HG02970 (cell line): ENCODE results near the gene PXMP4.
A peak's percentile ranks its signal among the peaks of the same experiment; 100 is the strongest.

Experiments used
- ATAC-seq: cut with Tn5 transposase; IDR thresholded peaks from one replicate; pipeline ENCODE4 v1.9.1; 2021; ENCODE audit warnings: mild to moderate bottlenecking, moderate library complexity, moderate number of reproducible peaks; ENCODE audit not compliant: unreplicated experiment, low FRiP score

Gene PXMP4

DNA sequence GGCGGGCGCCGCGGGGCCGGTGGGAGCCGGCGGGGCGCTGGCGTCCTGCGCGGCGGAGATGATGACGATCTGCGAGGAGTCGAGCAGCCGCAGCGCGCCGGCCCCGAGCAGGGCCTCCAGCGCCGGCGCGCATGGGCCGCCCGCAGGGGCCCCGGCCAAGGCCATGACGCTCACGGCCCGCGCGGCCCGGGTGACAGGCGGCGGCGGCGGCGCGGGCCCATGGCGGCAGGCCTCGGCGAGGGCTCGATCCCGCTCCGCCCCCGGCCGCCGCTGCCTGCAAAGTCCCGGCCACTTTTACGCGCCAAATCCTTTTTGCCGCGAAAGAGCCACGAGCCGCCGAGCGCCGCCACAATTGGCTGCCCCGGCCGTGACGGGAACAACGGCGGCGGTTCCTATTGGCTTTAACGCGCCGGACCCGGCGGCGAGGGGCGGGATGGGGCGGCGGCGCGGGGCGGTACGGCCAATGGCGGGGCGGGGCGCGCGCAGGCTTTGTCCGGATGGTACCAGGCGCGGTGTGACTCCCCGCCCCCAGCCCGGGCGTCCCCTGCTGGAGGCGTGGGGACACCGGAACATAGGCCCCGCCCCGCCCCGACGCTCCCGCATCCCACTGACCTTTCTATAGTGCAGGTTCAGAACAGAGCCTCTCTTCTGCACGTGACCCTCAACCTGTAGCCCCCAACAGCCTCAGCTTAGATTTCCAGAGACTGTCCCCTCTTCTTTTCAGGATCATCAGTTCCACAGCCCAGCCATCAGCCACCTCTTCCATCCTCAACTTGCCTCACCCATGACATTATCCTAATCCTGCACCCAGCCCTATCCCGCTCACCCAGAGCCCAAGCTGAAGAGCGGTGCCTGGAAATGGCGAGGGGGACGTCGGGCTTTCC, 33.8 kb downstream of the PXMP4 start, which contains the start of gene E2F1:
Gene E2F1, minus strand, starts transcription at position 286 of the 884 bp plus-strand sequence. Its CDS starts 121 bp downstream, at position 165.
- peak; percentile 73 for ATAC-seq

DNA sequence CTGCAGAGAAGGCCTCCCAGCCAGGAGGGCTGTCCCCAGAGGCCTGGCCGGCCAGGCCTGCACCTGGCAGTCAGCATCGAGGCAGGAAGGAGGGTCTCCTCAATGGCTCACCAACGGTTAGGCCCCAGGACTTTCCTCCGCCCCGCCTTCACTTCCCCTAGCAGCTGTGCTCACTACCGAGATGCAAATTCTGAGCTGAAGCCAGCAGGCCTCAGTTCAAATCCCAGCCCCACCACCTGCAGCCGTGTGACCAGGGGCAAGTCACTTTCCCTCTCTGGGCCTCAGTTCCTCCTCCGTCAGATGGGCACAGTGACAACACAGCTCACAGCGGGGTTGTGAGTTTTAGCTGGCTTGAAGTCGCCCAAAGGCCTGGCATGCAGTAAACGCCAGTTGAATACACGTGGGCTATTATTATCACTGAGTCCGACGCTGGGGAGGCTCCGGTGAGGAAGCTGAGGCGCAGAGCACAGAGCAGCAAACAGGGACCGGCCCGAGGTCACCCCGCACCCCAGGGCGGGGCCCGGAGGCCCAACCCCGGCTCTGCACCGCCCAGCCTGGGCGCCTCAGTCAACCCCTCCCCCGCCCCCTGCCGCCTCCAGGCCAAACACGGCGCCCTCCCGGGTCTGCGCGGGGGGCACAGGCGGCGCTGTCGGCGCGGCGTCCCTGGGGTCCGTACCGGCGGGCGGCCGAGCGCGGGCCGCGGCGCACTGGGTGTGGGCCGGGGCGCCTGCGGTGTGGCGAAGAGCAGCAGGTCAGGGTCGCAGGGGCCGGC, 34.6 kb downstream of the PXMP4 start:
- peak; percentile 34 for ATAC-seq

DNA sequence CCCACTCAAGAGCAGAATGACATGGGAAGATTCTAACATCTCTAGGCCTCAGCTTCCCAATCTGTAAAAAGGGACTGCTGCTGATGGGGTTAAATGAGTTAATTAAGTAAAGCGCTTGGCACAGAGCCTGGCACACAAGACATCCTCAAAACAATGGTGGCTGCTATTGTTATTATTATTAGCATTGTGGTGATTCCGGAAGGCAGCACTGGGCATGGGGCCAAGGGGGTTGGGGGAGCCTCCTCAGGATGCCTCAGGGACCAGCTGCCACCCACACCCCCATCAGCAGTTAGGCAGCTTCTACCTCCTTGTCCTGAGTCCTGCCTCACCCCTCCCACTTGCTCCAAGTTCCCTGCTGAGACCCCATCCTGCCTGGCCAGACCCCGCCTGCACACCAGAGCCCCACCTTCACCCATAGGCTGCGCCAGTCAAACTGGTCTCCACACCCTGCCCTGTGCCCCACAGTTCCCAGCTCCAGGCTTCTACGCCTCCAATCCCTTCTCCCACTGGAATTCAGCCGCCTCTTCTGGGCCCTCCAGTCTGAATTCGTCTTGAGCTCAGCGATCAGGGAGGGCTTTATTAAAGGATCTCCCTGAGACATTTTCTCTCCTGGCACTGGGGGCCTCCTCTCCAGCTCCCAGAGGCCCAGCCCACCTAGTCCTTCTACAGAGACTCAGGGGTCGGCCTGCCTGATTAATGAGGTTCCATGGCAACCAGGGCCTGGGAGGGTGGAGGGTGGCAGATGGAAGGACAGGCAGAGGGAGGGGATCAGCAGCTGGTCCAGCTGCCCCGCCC, 35.4 kb downstream of the PXMP4 start:
- ATAC-seq = no peak

DNA sequence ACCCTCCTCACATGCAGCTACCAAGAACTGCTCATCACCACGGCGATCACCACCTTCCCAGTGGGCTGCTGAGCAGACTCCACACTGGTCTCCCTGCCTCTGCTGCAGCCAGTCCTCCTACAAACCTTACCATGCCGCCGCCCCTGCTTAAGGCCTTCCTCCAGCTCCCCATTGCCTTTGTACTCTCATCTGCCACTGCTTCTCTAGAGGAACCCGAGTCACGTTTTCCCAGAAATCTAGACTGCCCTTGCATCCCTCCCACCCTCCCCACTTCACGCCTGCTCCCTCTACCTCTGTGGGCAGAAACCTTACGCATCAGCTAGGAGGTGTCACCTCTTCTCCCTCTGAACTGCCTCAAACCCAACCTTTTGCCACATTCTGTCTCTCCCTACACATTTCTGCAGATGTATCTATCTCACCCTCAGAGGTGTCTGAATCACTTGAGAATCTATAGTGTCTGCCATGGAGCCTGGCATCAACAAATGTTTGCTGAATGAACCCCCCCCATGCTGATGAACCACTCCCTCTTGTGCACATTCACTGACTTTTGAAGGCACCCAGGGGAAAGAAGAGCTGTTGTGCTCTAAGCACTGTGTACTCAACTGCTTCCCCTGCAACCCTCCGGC, 38.3 kb downstream of the PXMP4 start:
- no peak for ATAC-seq

DNA sequence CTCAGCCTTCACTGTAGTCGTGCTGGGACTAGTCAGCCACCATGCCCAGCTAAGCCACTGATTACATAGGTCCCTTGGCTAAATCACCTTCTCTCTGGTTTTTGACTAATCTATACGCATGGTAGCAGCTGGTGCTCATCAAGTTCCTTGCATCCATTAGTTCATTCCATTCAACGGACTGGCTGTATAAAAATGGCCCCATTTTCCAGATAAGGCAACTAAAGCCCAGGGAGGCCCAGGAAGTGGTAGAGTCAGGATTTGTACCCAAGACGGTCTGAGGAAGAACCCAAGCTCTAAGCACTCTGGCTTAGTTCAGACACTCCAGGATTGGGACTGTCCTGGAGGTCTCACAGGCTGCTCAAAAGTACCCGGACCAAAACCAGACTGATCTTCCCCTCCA, 38.8 kb downstream of the PXMP4 start:
- no peak for ATAC-seq

DNA sequence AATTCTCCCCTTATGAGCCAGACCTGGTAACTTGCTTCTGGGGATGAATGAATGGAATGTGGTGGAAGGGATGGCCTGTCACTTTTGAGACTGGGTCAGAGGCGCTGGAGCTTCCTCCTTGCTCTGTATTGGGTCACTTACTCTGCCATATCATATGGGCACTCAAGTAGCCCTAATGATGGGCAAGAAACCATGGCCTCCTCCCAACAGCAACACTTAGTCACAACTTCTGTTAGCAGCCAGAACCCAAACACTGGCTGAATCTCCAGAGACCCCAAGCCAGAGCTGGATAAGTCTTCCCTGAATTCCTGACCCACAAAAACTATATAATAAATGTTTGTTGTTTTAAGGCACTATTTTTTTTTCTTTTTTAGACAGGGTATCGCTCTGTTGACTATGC, 39.4 kb downstream of the PXMP4 start:
- ATAC-seq = no peak

DNA sequence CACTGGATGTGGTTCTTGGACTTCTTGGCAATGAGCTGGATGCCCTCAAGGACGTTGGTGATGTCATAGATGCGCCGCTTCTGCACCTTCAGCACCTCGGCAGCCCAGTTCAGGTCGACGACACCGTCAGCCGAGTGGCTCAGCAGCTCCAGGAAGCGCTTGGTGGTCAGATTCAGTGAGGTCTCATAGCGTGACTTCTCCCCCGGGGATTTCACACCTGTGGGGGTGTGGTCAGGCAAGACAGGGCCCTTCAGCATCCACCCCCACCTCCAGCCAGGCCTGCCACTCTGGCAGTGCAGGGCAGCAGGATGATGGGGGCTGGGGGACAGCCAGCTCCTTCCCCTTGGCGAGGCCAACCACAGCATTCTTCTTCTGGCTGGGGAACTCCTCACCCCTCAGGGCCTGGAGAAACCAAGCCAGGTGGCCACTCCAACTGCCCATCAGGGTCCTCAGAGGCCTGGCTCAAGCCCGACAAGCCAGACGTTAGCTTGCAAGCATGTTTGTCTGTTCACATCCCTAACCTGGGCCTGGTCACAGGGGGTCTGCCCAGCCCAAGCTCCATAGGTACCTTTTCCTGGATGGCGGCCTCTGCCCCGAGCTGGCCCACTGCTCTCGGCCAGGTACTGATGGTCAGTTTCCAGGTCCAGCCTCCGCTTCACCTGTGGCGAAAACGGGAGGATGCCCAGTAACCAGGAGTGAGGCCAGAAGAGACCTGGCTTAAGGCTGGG, 40.2 kb downstream of the PXMP4 start:
- ATAC-seq = peak; percentile 55

DNA sequence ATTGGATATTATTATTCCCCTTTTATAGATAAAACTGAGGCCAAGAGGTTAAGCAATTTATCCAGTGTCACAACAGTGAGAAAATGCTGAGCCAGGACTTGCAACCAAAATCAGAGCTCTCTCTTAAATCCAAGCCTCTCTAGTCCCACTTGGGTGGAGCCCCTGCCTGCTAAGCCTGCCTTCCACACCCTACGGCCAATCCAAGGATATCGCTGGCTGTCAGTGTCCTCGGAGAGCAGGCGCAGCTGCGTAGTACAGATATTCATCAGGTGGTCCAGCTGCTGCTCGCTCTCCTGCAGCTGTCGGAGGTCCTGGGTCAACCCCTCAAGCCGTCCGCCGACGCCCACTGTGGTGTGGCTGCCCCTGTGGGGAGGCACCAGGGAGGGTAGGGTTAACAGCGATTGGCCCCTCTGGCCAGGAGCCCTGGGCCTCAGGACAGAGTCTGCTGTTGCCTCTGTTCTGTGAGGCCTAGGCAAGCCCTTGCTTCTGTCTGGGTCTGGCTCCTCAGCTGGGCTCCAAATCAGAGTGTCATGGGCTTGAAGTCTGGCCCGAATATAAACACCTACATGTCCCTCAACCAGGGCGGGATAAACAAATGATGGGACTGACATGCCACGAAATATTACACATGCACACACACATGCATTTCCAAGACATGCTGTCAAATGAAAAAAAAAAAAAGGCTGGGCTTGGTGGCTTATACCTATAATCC, 42.0 kb downstream of the PXMP4 start:
- no peak for ATAC-seq

DNA sequence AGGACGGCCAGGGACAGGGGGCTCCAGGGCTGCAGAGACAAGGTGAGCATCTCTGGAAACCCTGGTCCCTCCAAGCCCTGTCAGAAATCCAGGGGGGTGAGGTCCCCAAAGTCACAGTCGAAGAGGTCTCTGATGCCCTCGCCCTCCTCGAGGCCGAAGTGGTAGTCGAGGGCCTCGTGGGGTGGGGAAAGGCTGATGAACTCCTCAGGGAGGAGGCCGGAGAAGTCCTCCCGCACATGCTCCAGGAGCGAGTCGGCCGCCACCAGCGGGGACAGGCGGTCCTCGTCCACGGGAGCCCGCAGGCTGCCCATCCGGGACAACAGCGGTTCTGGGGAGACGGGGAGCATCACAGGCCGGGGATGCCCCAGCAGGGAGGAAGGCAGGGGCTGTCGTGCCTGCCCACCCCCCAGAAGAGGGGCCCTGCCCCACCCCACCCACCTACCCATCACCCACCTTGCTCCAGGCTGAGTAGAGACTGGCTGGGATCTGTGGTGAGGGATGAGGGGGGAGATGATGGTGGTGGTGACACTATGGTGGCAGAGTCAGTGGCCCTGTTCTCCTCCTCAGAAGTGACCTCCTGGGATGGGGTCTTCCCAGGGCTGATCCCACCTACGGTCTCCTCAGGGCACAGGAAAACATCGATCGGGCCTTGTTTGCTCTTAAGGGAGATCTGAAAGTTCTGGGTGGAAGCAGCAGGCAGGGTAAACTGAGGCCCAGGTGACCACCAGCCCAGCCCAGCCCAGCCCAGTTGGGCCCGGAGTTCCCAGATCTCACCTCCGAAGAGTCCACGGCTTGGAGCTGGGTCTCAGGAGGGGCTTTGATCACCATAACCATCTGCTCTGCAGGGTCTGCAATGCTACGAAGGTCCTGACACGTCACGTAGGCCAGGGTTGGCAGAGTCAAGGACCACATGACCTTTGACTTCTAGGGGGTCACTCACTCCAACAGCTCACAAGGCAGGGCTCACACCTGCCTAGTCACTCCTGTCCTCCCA, 43.2 kb downstream of the PXMP4 start:
- ATAC-seq = no peak

DNA sequence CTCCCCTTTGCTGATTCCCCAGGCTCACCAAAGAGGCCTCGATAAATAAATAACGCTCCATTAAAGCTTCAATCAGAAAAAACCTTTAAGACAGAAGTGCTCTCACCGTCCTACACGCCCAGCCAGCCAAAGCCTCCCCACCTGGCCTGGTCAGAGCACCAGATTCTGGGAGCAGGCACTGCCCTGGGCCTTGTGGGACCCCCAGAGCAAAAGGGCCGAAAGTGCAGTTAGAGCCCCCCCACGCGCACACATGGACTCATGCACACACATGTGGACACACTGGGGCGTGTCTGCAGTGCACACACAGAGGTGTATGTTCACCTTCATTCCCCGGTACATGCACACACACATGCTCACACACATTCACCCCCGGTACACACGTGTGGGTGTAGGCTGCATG, 44.0 kb downstream of the PXMP4 start:
- ATAC-seq = no peak

DNA sequence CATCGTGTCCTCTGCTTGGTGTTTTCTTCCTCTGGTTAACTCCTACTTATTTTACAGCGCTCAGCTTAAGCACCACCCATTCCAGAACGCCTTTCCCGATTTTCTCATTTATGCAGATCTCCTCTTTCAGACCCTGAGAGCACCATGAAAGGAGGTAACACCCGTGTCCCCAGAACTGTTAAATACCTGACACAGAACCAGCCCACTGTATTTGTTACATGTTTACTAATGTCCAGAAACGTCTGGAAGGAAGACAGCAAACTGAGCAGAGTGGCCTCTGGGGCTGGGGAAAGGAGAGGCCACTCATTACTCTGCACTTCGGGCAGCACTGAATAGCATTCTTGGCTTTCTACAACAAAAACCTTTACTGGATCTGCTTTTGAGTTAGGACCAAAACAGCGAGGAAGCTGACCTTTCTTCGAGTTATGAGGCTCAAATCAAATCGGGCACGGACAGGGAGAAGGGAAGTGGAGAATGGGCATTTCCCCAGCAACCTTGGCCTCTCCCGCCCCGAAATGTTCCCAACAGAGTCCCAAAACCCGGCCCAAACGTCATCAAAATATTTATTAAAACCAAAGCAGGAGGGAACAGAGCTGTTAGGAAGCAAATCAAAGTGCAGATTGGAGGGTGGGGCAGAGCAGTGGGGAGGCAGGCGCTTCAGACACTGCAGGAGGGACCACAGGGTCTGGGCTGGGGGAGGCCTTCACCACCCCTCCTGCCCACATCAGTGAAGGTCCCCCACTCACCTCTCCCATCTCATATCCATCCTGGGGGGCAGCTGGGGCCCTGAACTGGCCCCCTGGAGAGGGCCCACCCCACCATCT, 44.8 kb downstream of the PXMP4 start:
- no peak for ATAC-seq

DNA sequence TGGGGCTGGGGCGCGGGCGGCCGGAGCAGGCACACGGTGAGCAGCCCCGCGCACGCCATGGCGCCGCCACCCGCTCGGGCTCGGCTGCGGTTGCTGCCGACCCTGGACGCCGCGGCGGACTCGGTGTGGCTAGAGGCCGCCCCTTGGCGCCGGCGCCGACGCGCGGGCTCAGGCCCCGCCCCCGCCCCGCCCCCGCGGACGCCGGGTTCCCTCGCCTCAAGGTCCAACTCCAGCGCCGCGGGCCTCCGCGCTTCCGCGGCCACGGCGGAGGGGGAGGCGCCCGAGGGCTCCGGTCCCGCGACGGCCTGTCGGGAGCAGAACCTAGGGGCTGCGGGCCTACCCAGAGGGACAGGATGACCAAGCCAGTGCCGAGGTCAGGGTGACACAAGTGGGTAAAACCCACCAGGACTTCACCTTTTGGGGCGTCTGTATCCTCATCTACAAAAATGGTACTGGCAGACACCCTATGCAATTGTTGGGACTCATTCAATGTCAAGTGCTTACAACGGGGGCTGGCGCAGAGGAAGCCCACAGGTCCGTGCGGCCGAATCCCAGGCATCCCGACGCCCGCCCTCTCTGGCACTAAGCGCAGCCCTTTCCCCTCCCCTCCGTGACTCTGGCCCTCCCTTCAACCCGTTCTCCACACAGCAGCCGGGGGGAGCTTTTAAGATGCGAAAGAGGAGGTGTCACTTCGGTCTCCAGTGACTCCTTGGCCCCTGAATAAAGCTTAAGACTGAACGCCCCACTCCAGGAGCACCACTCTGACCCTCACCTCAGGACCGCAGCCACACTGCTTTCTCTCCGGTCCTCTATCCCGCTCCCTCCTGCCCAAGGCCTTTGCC, 45.6 kb downstream of the PXMP4 start, which contains the start of gene NECAB3:
Gene NECAB3, minus strand, starts transcription at position 135 of the 842 bp plus-strand sequence. Its CDS starts 76 bp downstream, at position 59.
- ATAC-seq = peak; percentile 59

DNA sequence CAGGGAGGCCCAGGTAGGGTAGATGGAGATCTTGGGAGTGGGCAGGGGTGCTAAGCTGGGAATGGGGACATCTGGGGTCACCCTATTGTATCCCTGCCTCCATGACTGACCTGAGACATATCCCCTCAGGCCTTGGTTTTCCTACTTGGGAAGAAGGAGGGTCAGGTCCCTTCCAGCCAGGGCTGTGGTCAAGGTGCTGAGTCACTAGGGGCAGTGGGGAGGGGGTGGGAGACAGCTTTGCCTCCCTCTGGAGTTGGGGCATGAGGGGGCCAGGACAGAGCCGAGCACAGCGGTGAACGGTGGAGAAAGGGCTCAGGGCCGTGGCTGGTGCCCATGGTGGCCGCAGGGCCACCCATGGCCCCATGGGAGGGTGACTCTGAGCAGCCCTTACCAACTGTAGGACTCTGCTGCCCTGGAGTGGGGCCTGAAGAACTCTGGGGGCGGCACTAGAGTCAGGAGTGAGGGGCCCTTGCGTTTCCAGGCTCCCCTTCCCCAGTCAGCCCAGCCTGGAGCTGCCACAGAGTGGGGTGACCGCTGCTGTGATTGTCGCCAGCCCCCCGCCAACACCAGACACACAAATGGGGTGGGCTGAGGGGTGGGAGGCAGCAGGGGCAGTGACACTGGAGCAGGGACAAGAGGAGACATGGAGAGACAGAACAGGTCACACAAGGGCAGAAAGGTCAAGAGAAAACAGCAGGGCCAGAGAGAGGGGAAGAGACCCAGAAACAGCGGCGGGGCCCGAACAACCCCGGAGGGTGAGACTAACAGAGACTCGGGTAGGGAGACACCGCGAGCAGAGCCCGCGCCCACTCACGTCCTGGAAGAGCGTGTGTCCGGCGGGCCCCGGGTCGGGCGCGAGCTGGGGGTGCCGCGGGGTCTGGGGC, 46.5 kb downstream of the PXMP4 start:
- no peak for ATAC-seq

DNA sequence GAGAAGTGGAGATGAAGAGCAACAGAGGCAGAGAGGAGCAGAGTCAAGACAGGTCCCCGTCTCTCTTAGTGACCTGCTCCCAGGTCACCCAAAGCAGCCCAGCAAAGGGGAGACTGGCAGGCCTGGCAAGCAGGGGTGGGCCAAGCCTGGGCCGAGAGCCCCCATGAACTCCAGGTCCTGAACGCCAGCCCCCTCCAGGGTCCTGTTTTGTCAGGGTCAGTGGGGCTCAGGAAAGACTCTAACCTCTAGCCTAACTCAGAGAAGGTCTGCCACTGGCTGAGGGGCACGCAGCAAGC, 47.0 kb downstream of the PXMP4 start:
- ATAC-seq = no peak

DNA sequence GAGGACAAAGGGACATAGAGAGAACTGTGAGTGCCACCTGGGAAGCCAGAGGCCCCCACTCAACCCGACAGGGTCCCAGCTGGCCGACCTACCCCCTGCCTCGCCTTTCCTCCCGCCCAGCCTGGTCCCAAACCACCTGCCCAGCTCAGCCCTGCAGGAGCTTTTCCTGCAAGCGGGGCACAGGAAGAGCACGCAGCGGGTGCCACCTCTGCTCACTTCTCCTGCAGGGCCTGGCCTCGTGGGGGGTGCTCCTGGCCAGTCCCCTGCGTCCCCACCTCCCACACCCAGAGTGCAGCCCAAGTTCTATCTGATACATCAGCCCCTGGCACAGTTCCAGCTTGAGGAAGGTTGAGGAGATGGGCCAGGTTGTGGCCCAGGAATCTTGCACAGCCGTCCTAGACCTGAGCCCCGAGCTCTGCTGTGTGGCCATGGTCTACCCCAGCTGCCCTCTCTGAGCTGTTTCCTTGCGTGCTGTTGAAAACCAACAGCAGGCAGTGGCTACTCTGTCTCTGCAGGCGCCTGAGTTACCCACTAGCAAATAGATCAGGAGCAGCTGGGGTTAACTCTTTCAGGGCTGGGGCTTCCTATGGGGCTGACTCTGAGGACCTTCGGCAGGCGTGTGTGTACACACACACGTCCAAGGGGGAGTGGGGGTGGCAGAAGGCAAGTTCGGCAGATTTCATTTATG, 47.5 kb downstream of the PXMP4 start:
- ATAC-seq = no peak
